ENCODE measurements around the gene LRMDA. TPM values are rescaled to one million over a fixed set of nuclear protein-coding genes. Genes with fewer than 3 reads are reported as not detected.

Gene LRMDA
- total and polyA plus RNA-seq, 10 of the 15 experiments (the other 5 are each of a cell fraction or from before 2014, with no cell fraction given): 0.07 to 0.54 (median 0.29) TPM; not detected in 4

GRCh38 chr10:75431180-75432111 is at the start of gene LRMDA (continued):
- TF ChIP-seq IRF3 (IDR thresholded peaks at IDR 0.05) (no peak), ZNF207 (IDR thresholded peaks at IDR 0.05; ENCODE audit: borderline replicate concordance) (no peak), JUNB (IDR thresholded peaks at IDR 0.05) (no peak), BCL3 (IDR thresholded peaks at IDR 0.05; ENCODE audit: borderline replicate concordance, insufficient read depth, low read depth, low read length, poor library complexity, severe bottlenecking) (no peak), ZNF274 (IDR thresholded peaks at IDR 0.05; ENCODE audit: insufficient read depth, insufficient read length) (no peak), DPF2 (IDR thresholded peaks at IDR 0.05) (0 out of 2 replicates have a peak, but pooled peaks have one; percentile 43), FOXM1 (IDR thresholded peaks at IDR 0.05; ENCODE audit: low read depth, low read length) (no peak), RELA (IDR thresholded peaks at IDR 0.05; ENCODE audit: borderline replicate concordance, partially characterized antibody) (no peak), RUNX3 (IDR thresholded peaks at IDR 0.05; ENCODE audit: low read length) (no peak), RAD51 (IDR thresholded peaks at IDR 0.05) (no peak), YBX1 (IDR thresholded peaks at IDR 0.05) (no peak), SUZ12 (IDR thresholded peaks at IDR 0.05; ENCODE audit: unreplicated experiment) (peak; percentile 42), PAX8 (IDR thresholded peaks at IDR 0.05) (no peak), LARP7 (IDR thresholded peaks at IDR 0.05) (peak; percentile 39; the same call in 1 of the 2 replicates)

Data from GM12878 (cell line).